Neural crest cell (in vitro differentiated cells): Measurements from ENCODE around the gene TSPEAR. TPM values are rescaled to one million over a fixed set of nuclear protein-coding genes. Genes with fewer than 3 reads are reported as not detected.

Experiments used
- DNase-seq: peaks from one replicate; pipeline ENCODE4 v3.0.0; 2021; ENCODE audit warnings: low read depth, mixed read lengths, low spot score
- H3K27ac Mint-ChIP-seq: one replicate; pipeline ENCODE4 v1.8.0; 2021; ENCODE audit warnings: mild to moderate bottlenecking, mixed read lengths; ENCODE audit not compliant: unreplicated experiment
- H3K27me3 Mint-ChIP-seq: 2 replicates; pipeline ENCODE4 v1.8.0; 2021; ENCODE audit warnings: low read depth, mild to moderate bottlenecking, mixed read lengths
- H3K36me3 Mint-ChIP-seq: 2 replicates; pipeline ENCODE4 v1.8.0; 2021; ENCODE audit warnings: low read depth, mild to moderate bottlenecking, mixed read lengths
- H3K4me1 Mint-ChIP-seq: 2 replicates; pipeline ENCODE4 v1.8.0; 2021; ENCODE audit warnings: mixed read lengths
- H3K4me3 Mint-ChIP-seq: one replicate; pipeline ENCODE4 v1.8.0; 2021; ENCODE audit warnings: mild to moderate bottlenecking, mixed read lengths
- H3K9me3 Mint-ChIP-seq: 2 replicates; pipeline ENCODE4 v1.8.0; 2021; ENCODE audit warnings: mixed read lengths
- total RNA-seq: library from RNA; stranded (reverse); gene quantifications from 2 replicates; pipeline ENCODE4 v1.2.1, GENCODE V29; 2021
- TF ChIP-seq, protein P1 (sequence below): fragments of 200-600 bp; sonication (generic); conservative IDR thresholded peaks from 2 replicates; pipeline ENCODE4 v1.5.0; 2021; ENCODE audit warnings: antibody characterized with exemption, mild to moderate bottlenecking

The TSPEAR gene
- total RNA-seq, 1 donor from 2014 or later = not detected

- Mint-ChIP-seq H3K27me3 (no peaks in the 10 kb centered on the region), H3K4me1 (no peaks in the 10 kb centered on the region), H3K36me3 (no peaks in the 10 kb centered on the region), H3K4me3 (no peak overlapping the region), H3K9me3 (no peaks in the 10 kb centered on the region), H3K27ac (no peak overlapping the region)
- TF ChIP-seq, protein P1, sequence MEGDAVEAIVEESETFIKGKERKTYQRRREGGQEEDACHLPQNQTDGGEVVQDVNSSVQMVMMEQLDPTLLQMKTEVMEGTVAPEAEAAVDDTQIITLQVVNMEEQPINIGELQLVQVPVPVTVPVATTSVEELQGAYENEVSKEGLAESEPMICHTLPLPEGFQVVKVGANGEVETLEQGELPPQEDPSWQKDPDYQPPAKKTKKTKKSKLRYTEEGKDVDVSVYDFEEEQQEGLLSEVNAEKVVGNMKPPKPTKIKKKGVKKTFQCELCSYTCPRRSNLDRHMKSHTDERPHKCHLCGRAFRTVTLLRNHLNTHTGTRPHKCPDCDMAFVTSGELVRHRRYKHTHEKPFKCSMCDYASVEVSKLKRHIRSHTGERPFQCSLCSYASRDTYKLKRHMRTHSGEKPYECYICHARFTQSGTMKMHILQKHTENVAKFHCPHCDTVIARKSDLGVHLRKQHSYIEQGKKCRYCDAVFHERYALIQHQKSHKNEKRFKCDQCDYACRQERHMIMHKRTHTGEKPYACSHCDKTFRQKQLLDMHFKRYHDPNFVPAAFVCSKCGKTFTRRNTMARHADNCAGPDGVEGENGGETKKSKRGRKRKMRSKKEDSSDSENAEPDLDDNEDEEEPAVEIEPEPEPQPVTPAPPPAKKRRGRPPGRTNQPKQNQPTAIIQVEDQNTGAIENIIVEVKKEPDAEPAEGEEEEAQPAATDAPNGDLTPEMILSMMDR = no peak
- no peak for DNase-seq
These were observed 190.8 kb downstream of the TSPEAR start for GRCh38 chr21:44520326-44521300.

GRCh38 chr21:44519346-44520325 lies 191.7 kb downstream of the TSPEAR start:
- Mint-ChIP-seq H3K4me1 (no peaks in the 10 kb centered on the region), H3K27ac (peak overlapping the region; percentile 19), H3K27me3 (no peaks in the 10 kb centered on the region), H3K9me3 (no peaks in the 10 kb centered on the region), H3K4me3 (no peak overlapping the region), H3K36me3 (no peaks in the 10 kb centered on the region)
- no peak for DNase-seq
- TF ChIP-seq, protein P1 = no peak

DNA sequence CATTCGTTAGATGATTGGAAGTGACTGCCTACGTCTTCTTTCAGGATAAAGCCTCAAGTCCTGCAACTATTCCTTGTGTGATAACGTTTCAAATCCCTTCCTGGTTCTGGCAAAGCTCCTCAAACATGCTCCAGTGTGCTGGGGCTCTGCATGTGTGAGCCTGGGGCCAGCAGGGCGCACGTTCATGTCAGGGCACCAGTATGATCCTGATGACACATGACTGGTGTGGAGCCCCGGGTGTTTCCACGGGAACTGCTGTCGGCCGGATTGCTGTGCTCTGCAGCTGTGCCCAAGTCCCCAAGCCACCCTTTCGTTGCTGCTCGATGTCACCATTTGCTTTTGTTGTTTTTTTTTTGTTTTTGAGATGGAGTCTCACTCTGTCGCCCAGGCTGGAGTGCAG lies 192.7 kb downstream of the TSPEAR start:
- H3K27me3 Mint-ChIP-seq = no peaks in the 10 kb centered on the region
- no peaks in the 10 kb centered on the region for H3K36me3 Mint-ChIP-seq
- TF ChIP-seq, protein P1 = no peak
- no peak overlapping the region for H3K27ac Mint-ChIP-seq
- no peak for DNase-seq
- H3K4me1 Mint-ChIP-seq = no peaks in the 10 kb centered on the region
- H3K9me3 Mint-ChIP-seq = no peaks in the 10 kb centered on the region
- H3K4me3 Mint-ChIP-seq = no peak overlapping the region

DNA sequence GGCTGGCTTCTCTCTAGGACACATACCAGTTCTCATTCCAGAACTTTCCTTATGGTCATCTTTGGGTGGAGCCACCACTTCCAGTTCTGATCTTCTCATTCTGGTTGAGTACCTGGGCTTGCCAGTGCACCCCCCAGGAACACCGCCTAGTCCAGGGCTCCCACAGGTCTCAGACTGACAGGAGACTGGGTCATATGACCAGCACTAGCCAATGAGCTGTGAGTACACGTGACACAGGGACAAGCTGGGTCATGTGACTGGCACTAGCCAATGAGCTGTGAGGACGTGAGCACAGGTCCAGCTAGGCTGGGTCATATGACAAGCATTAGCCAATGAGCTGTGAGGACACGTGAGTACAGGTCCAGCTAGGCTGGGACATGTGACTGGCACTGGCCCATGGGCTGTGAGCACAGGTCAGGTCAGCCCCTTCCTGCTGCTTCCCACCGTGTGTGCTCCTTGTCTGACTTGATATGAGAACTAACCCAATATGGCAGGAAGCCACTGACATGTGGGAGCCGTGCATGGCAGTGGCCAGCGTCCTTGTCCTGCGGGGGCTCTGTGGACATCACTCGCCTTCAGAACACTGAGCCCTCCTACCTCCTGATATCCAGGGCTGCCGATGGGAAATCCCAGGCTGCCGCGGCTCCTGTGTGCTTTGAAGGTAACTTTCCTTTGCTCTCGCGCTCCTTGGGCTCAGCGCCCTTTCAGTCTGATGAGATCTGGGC lies 194.0 kb downstream of the TSPEAR start:
- DNase-seq = no peak
- no peak overlapping the region for H3K4me3 Mint-ChIP-seq
- H3K4me1 Mint-ChIP-seq = no peaks in the 10 kb centered on the region
- peak overlapping the region; percentile 83 for H3K27ac Mint-ChIP-seq
- H3K9me3 Mint-ChIP-seq = no peaks in the 10 kb centered on the region
- TF ChIP-seq, protein P1 = no peak
- no peaks in the 10 kb centered on the region for H3K27me3 Mint-ChIP-seq
- no peaks in the 10 kb centered on the region for H3K36me3 Mint-ChIP-seq

DNA sequence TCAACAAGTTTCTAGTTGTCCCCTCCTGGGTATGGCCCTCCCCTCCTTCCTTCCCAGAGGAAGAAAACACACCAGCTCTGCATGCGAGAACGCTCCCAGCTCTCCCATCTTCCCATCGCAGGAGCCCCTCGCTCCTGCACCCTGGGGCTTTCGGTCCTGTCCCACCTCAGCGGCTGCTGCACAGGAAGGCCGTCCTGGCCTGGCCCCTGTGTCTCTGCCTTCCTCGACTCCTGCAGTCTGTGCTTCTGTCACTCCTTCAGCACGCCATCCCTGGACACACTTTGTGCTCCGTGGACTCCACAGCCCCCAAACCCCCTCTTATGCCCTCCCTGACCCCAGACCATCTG lies 194.6 kb downstream of the TSPEAR start:
- Mint-ChIP-seq H3K9me3 (no peaks in the 10 kb centered on the region), H3K4me1 (no peaks in the 10 kb centered on the region), H3K27me3 (no peaks in the 10 kb centered on the region), H3K4me3 (no peak overlapping the region), H3K36me3 (no peaks in the 10 kb centered on the region), H3K27ac (peak overlapping the region; percentile 83)
- TF ChIP-seq, protein P1 = no peak
- no peak for DNase-seq
